Endothelial cell of umbilical vein (primary cell): ENCODE data around the gene BBC3. TPM values are rescaled to one million over a fixed set of nuclear protein-coding genes. Genes with fewer than 3 reads are reported as not detected.
A peak's percentile ranks its signal among the peaks of the same experiment; 100 is the strongest.

Source experiments
- BruUV-seq: library from RNA; stranded (reverse); fragments of 400-500 nt; replicated peaks from 2 replicates; lab custom pipeline; 2021; lab: Mats Ljungman, UMichigan
- CTCF ChIA-PET: fragments of 300-600, 350-600 bp; sonication (Branson Sonifier 250); formaldehyde crosslinking; loops from one replicate; lab custom pipeline; 2021; ENCODE audit warnings: antibody characterized with exemption, inconsistent platforms; lab: Charles Lee
- POLR2A ChIA-PET: fragments of 300-600, 350-600 bp; sonication (Branson Sonifier 250); formaldehyde crosslinking; loops from one replicate; lab custom pipeline; 2021; ENCODE audit warnings: antibody characterized with exemption, inconsistent platforms; lab: Charles Lee
- DNase-seq: peaks from one replicate; pipeline ENCODE4 v3.0.0-alpha.2; 2011; ENCODE audit warnings: low read depth, low spot score
- FAIRE-seq: peaks from 2 replicates; lab custom pipeline; 2011; peaks lifted over from hg19 to GRCh38; lab: Jason Lieb, UNC
- H2AFZ ChIP-seq: 2 replicates; pipeline ENCODE4 v1.6.0; 2012; ENCODE audit warnings: low read depth, low read length, control low read depth, inconsistent platforms
- H3K27ac ChIP-seq: 2 replicates; pipeline ENCODE4 v1.5.1; 2011; ENCODE audit warnings: low read depth, mild to moderate bottlenecking, control low read depth, low read length, moderate library complexity; ENCODE audit not compliant: insufficient read depth
- H3K27me3 ChIP-seq, 2 experiments: 2 replicates each; pipeline versions ENCODE4 v1.6.0 to v1.6.1; 2011; ENCODE audit warnings: low read length in 2 of 2, mixed read lengths in 1 of 2; ENCODE audit not compliant: control insufficient read depth in 2 of 2, insufficient read depth in 2 of 2
- H3K36me3 ChIP-seq, 2 experiments: 2 replicates in 1 of 2; 3 replicates in 1 of 2; pipeline ENCODE4 v1.5.1; 2011; ENCODE audit warnings: low read length in 2 of 2, mild to moderate bottlenecking in 1 of 2, moderate library complexity in 1 of 2; ENCODE audit not compliant: control insufficient read depth in 2 of 2, insufficient read depth in 2 of 2; ENCODE audit errors: extremely low read depth in 1 of 2
- H3K4me1 ChIP-seq: 3 replicates; pipeline ENCODE4 v1.5.1; 2011; ENCODE audit warnings: mild to moderate bottlenecking, low read length; ENCODE audit not compliant: control insufficient read depth, insufficient read depth; ENCODE audit errors: extremely low read depth
- H3K4me2 ChIP-seq: 2 replicates; pipeline ENCODE4 v1.6.1; 2011; ENCODE audit warnings: low read length, control low read depth, mixed read lengths; ENCODE audit not compliant: insufficient read depth
- H3K4me3 ChIP-seq, 3 experiments: fragments of 200-600 bp in 1 of 3; sonication (generic), shearing (Covaris generic) in 1 of 3; replicated peaks in 1 of 3; 2 replicates each; pipeline ENCODE4 v1.5.1; 2011 to 2016; ENCODE audit warnings: control low read depth in 3 of 3, low read length in 3 of 3, mild to moderate bottlenecking in 2 of 3, inconsistent platforms in 1 of 3, low read depth in 1 of 3, moderate library complexity in 1 of 3; ENCODE audit not compliant: insufficient read depth in 1 of 3
- H3K79me2 ChIP-seq: 2 replicates; pipeline ENCODE4 v1.6.0; 2012; ENCODE audit warnings: low read length, inconsistent platforms; ENCODE audit not compliant: control insufficient read depth, insufficient read depth
- H3K9ac ChIP-seq: replicated peaks from 2 replicates; pipeline ENCODE3; 2011; ENCODE audit warnings: low read length, control low read depth; ENCODE audit not compliant: insufficient read depth; ENCODE audit errors: extremely low read depth
- H3K9me1 ChIP-seq: replicated peaks from 3 replicates; pipeline ENCODE4 v1.6.0; 2011; ENCODE audit warnings: mild to moderate bottlenecking, low read length; ENCODE audit not compliant: control insufficient read depth, insufficient read depth; ENCODE audit errors: extremely low read depth
- H3K9me3 ChIP-seq: replicated peaks from 2 replicates; pipeline ENCODE4 v1.5.1; 2012; ENCODE audit warnings: low read length, inconsistent platforms; ENCODE audit not compliant: control insufficient read depth, insufficient read depth
- H4K20me1 ChIP-seq: replicated peaks from 2 replicates; pipeline ENCODE3; 2011; ENCODE audit warnings: mild to moderate bottlenecking, low read length; ENCODE audit not compliant: control insufficient read depth, insufficient read depth; ENCODE audit errors: extremely low read depth
- CTCF ChIP-seq, 2 donors: IDR thresholded peaks; 1 replicate in 1 of 2; 2 replicates in 1 of 2; pipeline ENCODE4 v1.5.1; 2011; ENCODE audit warnings: low read length in 2 of 2, mild to moderate bottlenecking in 2 of 2, moderate library complexity in 2 of 2, control low read depth in 1 of 2, inconsistent platforms in 1 of 2, low read depth in 1 of 2; ENCODE audit not compliant: insufficient read depth in 1 of 2; ENCODE audit errors: extremely low read depth in 1 of 2
- EZH2 ChIP-seq: IDR thresholded peaks from 2 replicates; pipeline ENCODE4 v1.6.1; 2012; ENCODE audit warnings: borderline replicate concordance, low read depth, mild to moderate bottlenecking, moderate library complexity, low read length, inconsistent platforms; ENCODE audit not compliant: severe bottlenecking
- FOS ChIP-seq: IDR thresholded peaks from 2 replicates; pipeline ENCODE4 v1.6.1; 2011; ENCODE audit warnings: mild to moderate bottlenecking, low read length, moderate library complexity, borderline replicate concordance; ENCODE audit not compliant: insufficient read depth
- GATA2 ChIP-seq: IDR thresholded peaks from 2 replicates; pipeline ENCODE4 v1.7.0; 2011; ENCODE audit warnings: low read depth, mild to moderate bottlenecking, moderate library complexity, mixed read lengths, low read length; ENCODE audit not compliant: insufficient read length, insufficient read depth
- JUN ChIP-seq: IDR thresholded peaks from 2 replicates; pipeline ENCODE4 v1.6.1; 2011; ENCODE audit warnings: borderline replicate concordance, low read depth; ENCODE audit not compliant: insufficient read length, insufficient read depth
- MYC ChIP-seq: IDR thresholded peaks from one replicate; pipeline ENCODE4 v1.6.1; 2011; ENCODE audit warnings: mild to moderate bottlenecking, low read depth, low read length
- POLR2A ChIP-seq: IDR thresholded peaks from 2 replicates; pipeline ENCODE4 v1.6.1; 2012; ENCODE audit warnings: low read depth, mild to moderate bottlenecking, control low read depth, low read length
- POLR2AphosphoS5 ChIP-seq: IDR thresholded peaks from 2 replicates; pipeline ENCODE4 v1.6.1; 2012; ENCODE audit warnings: low read depth, mild to moderate bottlenecking, control low read depth, low read length, moderate library complexity; ENCODE audit not compliant: insufficient read depth
- dilution Hi-C: fragments of 300-500 bp; cut with MboI; formaldehyde crosslinking; loops from one replicate; pipeline ENCODE4 v1.15.0; 2019; ENCODE audit warnings: low sequenced_read_pairs; ENCODE audit not compliant: extremely low pct_ligation_motif_present
- intact Hi-C: fragments of 100-400 bp; cut with micrococcal nuclease; formaldehyde crosslinking; loops from one replicate; pipeline ENCODE4 v1.10.0; 2022
- polyA plus RNA-seq, 4 experiments: library from polyadenylated mRNA; depleted of rRNA in 3 of 4; stranded (reverse) in 3 of 4; unstranded in 1 of 4; fragments of >200 nt; gene quantifications; 2 replicates each; pipeline versions ENCODE4 v1.2.1 to v1.2.3, GENCODE V29; 2011 to 2012; ENCODE audit warnings: missing spikeins in 1 of 4
- total RNA-seq: library from RNA; stranded (reverse); gene quantifications from 2 replicates; pipeline ENCODE4 v1.2.3, GENCODE V29; 2021
- TF ChIP-seq, protein P1 (sequence below): IDR thresholded peaks from 2 replicates; pipeline ENCODE4 v1.6.1; 2011; ENCODE audit not compliant: insufficient read depth, insufficient read length

BBC3 gene
- total and polyA plus RNA-seq, 2 donors (not counting 3 experiments of a cell fraction or from before 2014, with no cell fraction given), result 11.3 to 35.7 TPM

GRCh38 chr19:47243776-47244547, 13.0 kb upstream of the BBC3 start:
- H3K4me1 ChIP-seq, result peaks cover 20% of the 10 kb centered on the region
- H3K27me3 ChIP-seq, result no peaks in the 10 kb centered on the region
- no peaks in the 10 kb centered on the region for H3K79me2 ChIP-seq
- H3K36me3 ChIP-seq, result no peaks in the 10 kb centered on the region
- no peak overlapping the region for H3K4me3 ChIP-seq
- dilution Hi-C loops (no loop called here), intact Hi-C loops (loop anchor here (1.0 to 5.0 kb wide), 10 partner anchors 12 to 387 kb away; partner anchors contain the start of gene CCDC9)
- BruUV-seq, result no TSS peak
- peak; percentile 100 for DNase-seq
- peak overlapping the region; percentile 41 for H3K9ac ChIP-seq
- TF ChIP-seq GATA2, result peak; percentile 96
- peak; percentile 95 to 99 for TF ChIP-seq CTCF (IDR thresholded peaks at IDR 0.05; ENCODE audit: extremely low read depth in 1 of 2, insufficient read depth in 1 of 2, low read depth in 1 of 2, low read length in 2 of 2)
- peak; percentile 53 for TF ChIP-seq POLR2A
- peak; percentile 76 for TF ChIP-seq JUN
- TF ChIP-seq, protein P1, sequence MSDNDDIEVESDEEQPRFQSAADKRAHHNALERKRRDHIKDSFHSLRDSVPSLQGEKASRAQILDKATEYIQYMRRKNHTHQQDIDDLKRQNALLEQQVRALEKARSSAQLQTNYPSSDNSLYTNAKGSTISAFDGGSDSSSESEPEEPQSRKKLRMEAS, result peak; percentile 40
- peak; percentile 79 for TF ChIP-seq FOS
- peak; percentile 50 for TF ChIP-seq MYC
- TF ChIP-seq POLR2AphosphoS5, result peak; percentile 100
- TF ChIP-seq EZH2, result no peak
- FAIRE-seq, result peak; percentile 91
- H3K9me1 ChIP-seq, result no peaks in the 10 kb centered on the region
- peak overlapping the region; percentile 79 for H3K4me2 ChIP-seq
- peak overlapping the region; percentile 49 for H3K27ac ChIP-seq
- POLR2A ChIA-PET, result interaction anchor here (0.6 to 1.8 kb wide), 13 partner anchors 11 to 131 kb away, joined by 3 to 27 read pairs (median 6); partner anchors contain the start of genes CCDC9, INAFM1 and ZC3H4
- H4K20me1 ChIP-seq, result no peaks in the 10 kb centered on the region
- CTCF ChIA-PET, result interaction anchor here (0.6 to 8.3 kb wide), 43 partner anchors 9 to 231 kb away, joined by 3 to 533 read pairs (median 6); partner anchors contain the start of genes CCDC9, SAE1 and ZC3H4
- H3K9me3 ChIP-seq, result no peaks in the 10 kb centered on the region
- peak overlapping the region; percentile 74 for H2AFZ ChIP-seq
